ENCODE measurements around the gene LTA. TPM values are rescaled to one million over a fixed set of nuclear protein-coding genes. Genes with fewer than 3 reads are reported as not detected.

The LTA gene
- total and polyA plus RNA-seq, 4 donors = 0.05 TPM; not detected in 3

DNA sequence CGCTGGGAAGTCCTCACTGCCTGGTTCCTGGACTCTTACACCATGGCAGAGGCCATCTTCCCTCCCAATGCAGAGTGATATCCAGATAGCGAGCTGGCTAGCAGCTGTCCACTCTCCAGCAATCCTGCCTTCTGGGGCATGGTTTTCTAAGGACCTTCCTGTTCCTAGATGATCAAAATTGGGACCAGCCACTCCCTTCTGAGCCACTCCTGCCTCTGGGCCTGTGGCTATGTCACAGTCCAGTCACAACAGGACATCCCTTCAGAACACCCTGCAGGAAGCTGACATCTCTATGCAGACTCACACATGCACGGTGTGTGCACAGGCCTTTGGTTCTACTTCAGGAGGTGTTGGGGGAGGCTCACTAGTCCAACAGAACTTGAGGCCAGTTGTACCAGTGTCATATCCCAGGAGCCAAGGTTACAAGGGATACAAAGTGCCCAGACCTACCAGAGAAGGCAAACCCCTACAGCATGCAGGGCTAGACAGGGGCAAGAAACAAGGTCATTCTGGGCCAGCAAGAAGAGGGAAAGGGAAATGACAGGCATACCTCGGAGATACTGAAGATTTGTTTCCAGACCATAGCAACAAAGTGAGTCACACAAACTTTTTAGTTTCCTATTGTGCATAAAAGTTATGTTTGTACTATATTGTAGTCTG is 46.0 kb upstream of the LTA start:
- Histone ChIP-seq H3K36me3 (ENCODE audit: control insufficient read depth in 4 of 4, insufficient read depth in 3 of 4, low read depth in 1 of 4, low read length in 3 of 4) (peaks cover 0 to 16% (median 10%) of the 10 kb centered on the region in 4 donors), H3K27me3 (ENCODE audit: control insufficient read depth in 4 of 4, insufficient read depth in 4 of 4, low read length in 3 of 4) (no peaks in the 10 kb centered on the region), H3K27ac (ENCODE audit: low read depth in 1 of 2, low read length in 2 of 2) (no peak overlapping the region), H3K9me3 (ENCODE audit: control insufficient read depth in 4 of 4, low read length in 3 of 4) (no peaks in the 10 kb centered on the region), H3K4me1 (ENCODE audit: control insufficient read depth in 4 of 4, insufficient read depth in 4 of 4, low read length in 3 of 4) (peaks cover 0 to 4% (median 2%) of the 10 kb centered on the region in 4 donors), H3K9ac (ENCODE audit: low read depth in 1 of 2, low read length in 2 of 2) (no peak overlapping the region), H3K4me3 (ENCODE audit: low read depth in 1 of 3, low read length in 3 of 3) (no peak overlapping the region)
- no peak for DNase-seq (ENCODE audit: low spot score)
- 79% methylated on average over 4 of the region's 4 CpGs for WGBS
- TF ChIP-seq EGR1 (IDR thresholded peaks at IDR 0.05; ENCODE audit: low read depth in 2 of 2) = no peak
- no peak for TF ChIP-seq GABPA (IDR thresholded peaks at IDR 0.05 in 1 of 2, conservative IDR thresholded peaks at IDR 0.05 in 1 of 2)
- no peak for TF ChIP-seq JUND (IDR thresholded peaks at IDR 0.05)

DNA sequence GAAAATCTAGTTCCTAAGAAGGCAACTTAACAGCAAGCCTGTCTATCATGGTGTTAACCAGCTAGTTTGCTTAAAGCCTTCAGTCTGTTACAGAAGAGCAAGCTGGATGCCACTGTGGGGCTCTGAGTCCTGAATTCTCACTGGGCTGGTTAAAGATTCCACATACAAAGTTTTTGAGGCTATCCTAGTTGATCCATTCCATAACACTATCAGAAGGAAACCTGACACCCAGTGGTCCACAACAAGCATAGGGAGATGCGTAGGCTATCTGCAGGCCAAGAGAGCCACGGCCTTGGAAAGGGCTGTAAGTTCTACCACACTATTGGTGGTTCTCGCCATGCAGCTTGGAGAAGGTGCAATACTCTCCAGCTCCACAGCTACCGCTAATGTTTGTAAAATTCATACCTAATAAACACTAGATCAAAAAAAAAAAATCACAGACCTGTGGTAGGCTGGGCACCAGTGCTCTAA is 43.7 kb upstream of the LTA start:
- Histone ChIP-seq H3K9ac (ENCODE audit: low read depth in 1 of 2, low read length in 2 of 2) (no peak overlapping the region), H3K9me3 (ENCODE audit: control insufficient read depth in 4 of 4, low read length in 3 of 4) (no peaks in the 10 kb centered on the region), H3K27ac (ENCODE audit: low read depth in 1 of 2, low read length in 2 of 2) (no peak overlapping the region), H3K27me3 (ENCODE audit: control insufficient read depth in 4 of 4, insufficient read depth in 4 of 4, low read length in 3 of 4) (no peaks in the 10 kb centered on the region), H3K4me1 (ENCODE audit: control insufficient read depth in 4 of 4, insufficient read depth in 4 of 4, low read length in 3 of 4) (peaks cover 0 to 4% (median 2%) of the 10 kb centered on the region in 4 donors), H3K4me3 (ENCODE audit: low read depth in 1 of 3, low read length in 3 of 3) (no peak overlapping the region), H3K36me3 (ENCODE audit: control insufficient read depth in 4 of 4, insufficient read depth in 3 of 4, low read depth in 1 of 4, low read length in 3 of 4) (peaks cover 8 to 36% (median 27%) of the 10 kb centered on the region in 4 donors)
- no peak for DNase-seq (ENCODE audit: low spot score)
- TF ChIP-seq RAD21 (IDR thresholded peaks at IDR 0.05) (no peak), JUND (IDR thresholded peaks at IDR 0.05) (no peak), HNF4A (conservative IDR thresholded peaks at IDR 0.05) (no peak), FOXA1 (IDR thresholded peaks at IDR 0.05) (no peak), CTCF (IDR thresholded peaks at IDR 0.05; ENCODE audit: low read depth, low read length, missing input control) (no peak), EGR1 (IDR thresholded peaks at IDR 0.05; ENCODE audit: low read depth in 2 of 2) (no peak), YY1 (IDR thresholded peaks at IDR 0.05) (no peak), GABPA (IDR thresholded peaks at IDR 0.05 in 1 of 2, conservative IDR thresholded peaks at IDR 0.05 in 1 of 2) (no peak), SP1 (IDR thresholded peaks at IDR 0.05) (no peak), TAF1 (conservative IDR thresholded peaks at IDR 0.05) (no peak), MAX (IDR thresholded peaks at IDR 0.05) (no peak), FOXA2 (IDR thresholded peaks at IDR 0.05) (no peak)
- TF ChIP-seq, protein P1, sequence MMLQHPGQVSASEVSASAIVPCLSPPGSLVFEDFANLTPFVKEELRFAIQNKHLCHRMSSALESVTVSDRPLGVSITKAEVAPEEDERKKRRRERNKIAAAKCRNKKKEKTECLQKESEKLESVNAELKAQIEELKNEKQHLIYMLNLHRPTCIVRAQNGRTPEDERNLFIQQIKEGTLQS (IDR thresholded peaks at IDR 0.05) = no peak
- TF ChIP-seq, protein P2, sequence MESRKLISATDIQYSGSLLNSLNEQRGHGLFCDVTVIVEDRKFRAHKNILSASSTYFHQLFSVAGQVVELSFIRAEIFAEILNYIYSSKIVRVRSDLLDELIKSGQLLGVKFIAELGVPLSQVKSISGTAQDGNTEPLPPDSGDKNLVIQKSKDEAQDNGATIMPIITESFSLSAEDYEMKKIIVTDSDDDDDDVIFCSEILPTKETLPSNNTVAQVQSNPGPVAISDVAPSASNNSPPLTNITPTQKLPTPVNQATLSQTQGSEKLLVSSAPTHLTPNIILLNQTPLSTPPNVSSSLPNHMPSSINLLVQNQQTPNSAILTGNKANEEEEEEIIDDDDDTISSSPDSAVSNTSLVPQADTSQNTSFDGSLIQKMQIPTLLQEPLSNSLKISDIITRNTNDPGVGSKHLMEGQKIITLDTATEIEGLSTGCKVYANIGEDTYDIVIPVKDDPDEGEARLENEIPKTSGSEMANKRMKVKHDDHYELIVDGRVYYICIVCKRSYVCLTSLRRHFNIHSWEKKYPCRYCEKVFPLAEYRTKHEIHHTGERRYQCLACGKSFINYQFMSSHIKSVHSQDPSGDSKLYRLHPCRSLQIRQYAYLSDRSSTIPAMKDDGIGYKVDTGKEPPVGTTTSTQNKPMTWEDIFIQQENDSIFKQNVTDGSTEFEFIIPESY (IDR thresholded peaks at IDR 0.05) = no peak
- WGBS = 89% methylated on average over 4 of the region's 4 CpGs

All from liver (tissue), 9 donors.